ENCODE data around the gene KCNJ9. TPM values are rescaled to one million over a fixed set of nuclear protein-coding genes. Genes with fewer than 3 reads are reported as not detected.
"Not testable (repeated sequence)": the region's sequence is repeated elsewhere in the genome, so short reads cannot be mapped to it uniquely, and the experiment has no call there.

KCNJ9 gene
- polyA plus RNA-seq, 1 donor: 0.12 TPM

GRCh38 chr1:160126342-160126741 is 45.0 kb downstream of the KCNJ9 start:
- DNase-seq: not testable (repeated sequence)

- DNase-seq: no peak
Measured at GRCh38 chr1:160127381-160127780, 46.0 kb downstream of the KCNJ9 start.

- DNase-seq: no peak
Measured at GRCh38 chr1:160127865-160128523, 46.7 kb downstream of the KCNJ9 start.

GRCh38 chr1:160128636-160129035 is 47.3 kb downstream of the KCNJ9 start:
- no peak for DNase-seq

- DNase-seq: no peak
Measured at GRCh38 chr1:160129046-160129445, 47.7 kb downstream of the KCNJ9 start.

GRCh38 chr1:160129558-160129957 is 48.2 kb downstream of the KCNJ9 start:
- DNase-seq: no peak

GRCh38 chr1:160129966-160130365 is 48.6 kb downstream of the KCNJ9 start:
- no peak for DNase-seq

- DNase-seq: no peak
Measured at GRCh38 chr1:160130486-160130885, 49.1 kb downstream of the KCNJ9 start.

GRCh38 chr1:160130939-160131338 is 49.6 kb downstream of the KCNJ9 start:
- DNase-seq: no peak

GRCh38 chr1:160131803-160132565 is 50.6 kb downstream of the KCNJ9 start:
- DNase-seq: no peak

- DNase-seq: no peak
Measured at GRCh38 chr1:160133990-160134770, 52.8 kb downstream of the KCNJ9 start.

GRCh38 chr1:160134791-160135572 is 53.6 kb downstream of the KCNJ9 start:
- DNase-seq: no peak

GRCh38 chr1:160136121-160136925 is 55.0 kb downstream of the KCNJ9 start:
- no peak for DNase-seq

- DNase-seq: no peak
Measured at GRCh38 chr1:160136926-160137200, 55.5 kb downstream of the KCNJ9 start.

GRCh38 chr1:160137216-160137862 is 56.0 kb downstream of the KCNJ9 start:
- DNase-seq: no peak

- DNase-seq: no peak
Measured at GRCh38 chr1:160139840-160140239, 58.5 kb downstream of the KCNJ9 start.

Other genes starting within 250 kb of the KCNJ9 start
- gene VSIG8, start 218.9 kb upstream of the KCNJ9 start, polyA plus RNA-seq (ENCODE audit: insufficient read length): 0.17 TPM
- gene CFAP45, start 181.4 kb upstream of the KCNJ9 start, polyA plus RNA-seq (ENCODE audit: insufficient read length): 3.8 TPM
- gene TAGLN2, start 156.0 kb upstream of the KCNJ9 start, polyA plus RNA-seq (ENCODE audit: insufficient read length): 94.6 TPM
- 15.6 TPM for gene IGSF9, start 135.9 kb upstream of the KCNJ9 start, polyA plus RNA-seq (ENCODE audit: insufficient read length)
- gene SLAMF9, start 127.3 kb upstream of the KCNJ9 start, polyA plus RNA-seq (ENCODE audit: insufficient read length): not detected
- 15.6 TPM for gene PIGM, start 49.5 kb upstream of the KCNJ9 start, polyA plus RNA-seq (ENCODE audit: insufficient read length)
- gene KCNJ10, start 11.4 kb upstream of the KCNJ9 start, polyA plus RNA-seq (ENCODE audit: insufficient read length): 22.2 TPM
- gene IGSF8, start 17.1 kb downstream of the KCNJ9 start, polyA plus RNA-seq (ENCODE audit: insufficient read length): 23.2 TPM
- 5.8 TPM for gene ATP1A2, start 34.2 kb downstream of the KCNJ9 start, polyA plus RNA-seq (ENCODE audit: insufficient read length)
- gene ATP1A4, start 70.1 kb downstream of the KCNJ9 start, polyA plus RNA-seq (ENCODE audit: insufficient read length): 0.15 TPM
- 0.43 TPM for gene CASQ1, start 109.0 kb downstream of the KCNJ9 start, polyA plus RNA-seq (ENCODE audit: insufficient read length)
- gene PEA15, start 123.8 kb downstream of the KCNJ9 start, polyA plus RNA-seq (ENCODE audit: insufficient read length): 98.5 TPM
- gene DCAF8, start 181.0 kb downstream of the KCNJ9 start, polyA plus RNA-seq (ENCODE audit: insufficient read length): 285 TPM
- gene PEX19, start 203.6 kb downstream of the KCNJ9 start, polyA plus RNA-seq (ENCODE audit: insufficient read length): 87.4 TPM